ENCODE data around the gene SYCN.
"Not testable (repeated sequence)": the region's sequence is repeated elsewhere in the genome, so short reads cannot be mapped to it uniquely, and the experiment has no call there.

Gene SYCN

DNA sequence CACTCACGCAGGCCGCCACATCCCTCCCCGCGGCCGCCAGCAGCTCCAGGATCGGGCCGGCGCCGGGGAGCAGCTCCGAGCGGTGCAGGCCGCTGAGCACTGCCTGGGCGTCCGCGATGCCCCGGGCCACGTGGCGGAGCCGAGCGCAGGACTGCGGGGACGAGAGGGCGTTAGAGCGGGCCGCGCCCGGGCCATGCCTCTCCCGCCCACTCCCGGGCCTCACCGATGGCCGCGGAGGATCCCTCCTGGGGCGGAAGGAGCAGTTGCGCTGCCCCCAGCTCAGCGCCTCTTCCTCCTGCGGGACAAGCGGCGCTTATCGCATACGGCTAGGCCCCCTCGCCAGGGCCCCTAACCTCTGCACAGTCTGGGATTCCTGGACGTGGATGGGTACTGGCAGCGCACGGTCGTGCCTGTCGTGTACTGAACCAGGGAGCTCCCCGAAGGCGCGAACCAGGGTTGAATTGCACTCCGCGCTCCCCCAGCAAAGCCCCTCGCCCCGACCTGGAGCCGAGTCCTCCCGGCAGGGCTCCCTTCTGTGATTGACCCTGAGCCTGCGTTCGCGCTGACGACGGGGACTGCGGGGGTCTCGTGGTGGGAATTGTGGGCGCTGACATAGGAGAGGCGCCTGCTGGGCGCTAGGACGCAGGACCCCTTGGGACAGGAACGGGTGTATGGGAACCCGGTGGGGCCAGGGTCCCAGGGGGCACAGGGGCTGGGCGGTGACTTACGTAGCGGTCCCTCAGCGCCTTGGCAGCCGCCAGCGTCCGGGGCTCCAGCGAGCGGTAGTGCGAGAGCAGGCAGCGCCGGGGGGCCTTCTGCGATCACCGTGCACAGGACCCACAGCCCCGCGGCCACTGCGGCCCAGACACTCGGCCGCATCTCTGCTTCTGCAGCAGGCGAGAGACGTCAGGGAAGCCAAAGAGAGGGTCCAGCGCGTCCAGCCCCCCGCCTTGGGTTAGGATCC is 43.9 kb upstream of the SYCN start:
- no peak for DNase-seq (ENCODE audit: low spot score)
- in situ Hi-C loops (cut with MboI; ENCODE audit: low pct_unique_long_range_greater_than_20kb, low sequenced_read_pairs, unreplicated experiment): no loop called here

GRCh38 chr19:39246951-39247669 is 43.0 kb upstream of the SYCN start:
- no peak for DNase-seq (ENCODE audit: low spot score)
- TF ChIP-seq CTCF (IDR thresholded peaks at IDR 0.05; ENCODE audit: extremely low read depth, insufficient read depth, missing control alignments): no peak
- in situ Hi-C loops (cut with MboI; ENCODE audit: low pct_unique_long_range_greater_than_20kb, low sequenced_read_pairs, unreplicated experiment): no loop called here

More for the DNA sequence above, 43.9 kb upstream of the SYCN start:
- TF ChIP-seq CTCF (IDR thresholded peaks at IDR 0.05; ENCODE audit: extremely low read depth, insufficient read depth, missing control alignments): no peak

DNA sequence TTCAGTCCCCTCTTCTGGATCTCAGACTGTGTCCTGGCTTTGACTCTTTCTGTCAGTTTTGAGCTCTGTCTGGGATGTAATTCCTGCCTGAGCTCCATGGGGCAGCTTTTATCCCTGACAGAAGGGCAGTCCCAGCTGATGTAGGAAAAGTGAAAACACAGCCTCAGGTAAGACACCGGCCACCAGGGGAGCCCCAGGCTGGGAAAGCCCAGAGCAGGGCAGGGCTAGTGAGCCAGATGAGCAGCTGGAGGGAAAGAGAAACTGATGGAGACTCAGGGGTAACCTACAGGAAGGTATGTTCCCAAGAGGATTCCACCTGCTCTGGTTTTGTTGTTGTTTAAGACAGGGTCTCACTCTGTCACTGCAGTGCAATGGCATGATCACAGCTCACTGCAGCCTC is 41.1 kb upstream of the SYCN start:
- DNase-seq (ENCODE audit: low spot score); in situ Hi-C loops (cut with MboI; ENCODE audit: low pct_unique_long_range_greater_than_20kb, low sequenced_read_pairs, unreplicated experiment): not testable (repeated sequence)

DNA sequence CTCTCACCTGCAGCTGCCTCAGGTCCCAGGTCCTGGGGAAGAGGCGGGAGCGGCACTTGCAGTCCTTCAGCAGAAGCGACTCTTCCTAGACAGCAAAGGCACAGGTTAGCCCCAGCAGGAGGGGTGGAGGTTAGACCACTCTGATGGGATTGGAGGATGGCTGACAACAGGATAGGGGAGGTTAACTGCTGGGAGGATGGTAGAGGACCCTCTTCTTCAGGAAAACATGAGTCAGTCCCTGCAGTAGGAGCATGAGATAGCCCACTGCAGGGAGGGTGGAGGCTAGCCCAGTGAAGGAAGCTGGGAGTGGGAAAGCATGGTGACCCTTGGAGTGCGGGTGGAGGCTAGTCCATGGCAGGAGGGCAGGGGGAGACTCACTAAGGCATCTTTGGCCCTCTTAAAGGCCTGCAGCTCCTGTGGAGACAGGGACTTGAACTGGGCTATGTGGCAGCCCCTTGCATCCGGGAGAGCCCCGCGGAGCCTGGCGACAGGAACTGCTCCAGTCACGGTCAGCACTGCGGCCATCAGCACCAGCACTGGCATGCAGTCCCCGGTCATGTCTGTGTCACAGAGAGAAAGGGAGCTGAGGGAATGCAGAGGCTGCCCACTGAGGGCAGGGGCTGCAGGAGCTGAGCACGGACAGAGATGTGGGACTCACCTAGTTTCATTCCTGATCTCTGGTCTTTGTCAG is 40.5 kb upstream of the SYCN start, which contains the start of gene IFNL3:
Gene IFNL3 (minus strand): TSS at position 597 of the 691 bp plus-strand sequence. CDS start 39 bp downstream, at position 558.
- in situ Hi-C loops (cut with MboI; ENCODE audit: low pct_unique_long_range_greater_than_20kb, low sequenced_read_pairs, unreplicated experiment); DNase-seq (ENCODE audit: low spot score): not testable (repeated sequence)

- in situ Hi-C loops (cut with MboI; ENCODE audit: low pct_unique_long_range_greater_than_20kb, low sequenced_read_pairs, unreplicated experiment); DNase-seq (ENCODE audit: low spot score): not testable (repeated sequence)
These were observed 39.7 kb upstream of the SYCN start for GRCh38 chr19:39243741-39244140.

- in situ Hi-C loops (cut with MboI; ENCODE audit: low pct_unique_long_range_greater_than_20kb, low sequenced_read_pairs, unreplicated experiment): no loop called here
- no peak for DNase-seq (ENCODE audit: low spot score)
- TF ChIP-seq CTCF (IDR thresholded peaks at IDR 0.05; ENCODE audit: extremely low read depth, insufficient read depth, missing control alignments): no peak
These were observed 36.4 kb upstream of the SYCN start for GRCh38 chr19:39240421-39240820.

- TF ChIP-seq CTCF (IDR thresholded peaks at IDR 0.05; ENCODE audit: extremely low read depth, insufficient read depth, missing control alignments): no peak
- in situ Hi-C loops (cut with MboI; ENCODE audit: low pct_unique_long_range_greater_than_20kb, low sequenced_read_pairs, unreplicated experiment): no loop called here
- DNase-seq (ENCODE audit: low spot score): no peak
These were observed 34.9 kb upstream of the SYCN start for GRCh38 chr19:39238944-39239343.

All from GM13977 (cell line).